Measurements from ENCODE around the gene ZSCAN5A.

DNA sequence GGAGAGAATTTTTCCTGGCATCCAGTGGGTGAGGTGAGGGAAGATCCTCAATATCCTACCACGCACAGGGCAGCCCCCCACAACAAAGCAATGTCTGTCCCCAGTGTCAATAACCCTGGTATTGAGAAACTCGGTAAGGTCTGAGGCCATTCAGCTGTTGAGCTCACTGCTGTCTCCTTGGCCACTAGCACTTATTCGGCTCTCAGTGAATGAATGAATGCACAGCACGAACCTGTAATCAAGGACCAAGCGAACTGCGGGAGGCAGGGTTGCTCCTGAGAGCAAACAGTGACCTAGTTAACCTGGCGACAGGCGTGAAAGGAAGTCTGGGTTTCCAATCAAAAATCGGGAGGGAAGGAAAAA, 640 bp downstream of the ZSCAN5A start:
- TF ChIP-seq, protein P1, sequence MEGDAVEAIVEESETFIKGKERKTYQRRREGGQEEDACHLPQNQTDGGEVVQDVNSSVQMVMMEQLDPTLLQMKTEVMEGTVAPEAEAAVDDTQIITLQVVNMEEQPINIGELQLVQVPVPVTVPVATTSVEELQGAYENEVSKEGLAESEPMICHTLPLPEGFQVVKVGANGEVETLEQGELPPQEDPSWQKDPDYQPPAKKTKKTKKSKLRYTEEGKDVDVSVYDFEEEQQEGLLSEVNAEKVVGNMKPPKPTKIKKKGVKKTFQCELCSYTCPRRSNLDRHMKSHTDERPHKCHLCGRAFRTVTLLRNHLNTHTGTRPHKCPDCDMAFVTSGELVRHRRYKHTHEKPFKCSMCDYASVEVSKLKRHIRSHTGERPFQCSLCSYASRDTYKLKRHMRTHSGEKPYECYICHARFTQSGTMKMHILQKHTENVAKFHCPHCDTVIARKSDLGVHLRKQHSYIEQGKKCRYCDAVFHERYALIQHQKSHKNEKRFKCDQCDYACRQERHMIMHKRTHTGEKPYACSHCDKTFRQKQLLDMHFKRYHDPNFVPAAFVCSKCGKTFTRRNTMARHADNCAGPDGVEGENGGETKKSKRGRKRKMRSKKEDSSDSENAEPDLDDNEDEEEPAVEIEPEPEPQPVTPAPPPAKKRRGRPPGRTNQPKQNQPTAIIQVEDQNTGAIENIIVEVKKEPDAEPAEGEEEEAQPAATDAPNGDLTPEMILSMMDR (IDR thresholded peaks at IDR 0.05) = no peak
- TF ChIP-seq REST (IDR thresholded peaks at IDR 0.05; ENCODE audit: insufficient read depth in 1 of 2, low read depth in 2 of 2, low read length in 1 of 2) = no peak
